Ammon's horn (tissue), 1 donor: ENCODE data around the gene TLR9.

ENCODE experiments used
- DNase-seq: peaks from one replicate; pipeline ENCODE4 v3.0.0-alpha.2; 2016; ENCODE audit warnings: low spot score

Gene TLR9

GRCh38 chr3:52173101-52173500 lies 52.3 kb downstream of the TLR9 start:
- no peak for DNase-seq

GRCh38 chr3:52172262-52172757 lies 53.1 kb downstream of the TLR9 start:
- peak; percentile 35 for DNase-seq

- DNase-seq = no peak
Observed at GRCh38 chr3:52171514-52172261, 53.8 kb downstream of the TLR9 start.
